HG03280 (cell line): Measurements from ENCODE around the gene AHCTF1.
A peak's percentile ranks its signal among the peaks of the same experiment; 100 is the strongest.
"Not testable (repeated sequence)": the region's sequence is repeated elsewhere in the genome, so short reads cannot be mapped to it uniquely, and the experiment has no call there.

Source experiments
- ATAC-seq: cut with Tn5 transposase; IDR thresholded peaks from one replicate; pipeline ENCODE4 v1.9.1; 2021; ENCODE audit warnings: mild to moderate bottlenecking, moderate library complexity; ENCODE audit not compliant: unreplicated experiment

The AHCTF1 gene

DNA sequence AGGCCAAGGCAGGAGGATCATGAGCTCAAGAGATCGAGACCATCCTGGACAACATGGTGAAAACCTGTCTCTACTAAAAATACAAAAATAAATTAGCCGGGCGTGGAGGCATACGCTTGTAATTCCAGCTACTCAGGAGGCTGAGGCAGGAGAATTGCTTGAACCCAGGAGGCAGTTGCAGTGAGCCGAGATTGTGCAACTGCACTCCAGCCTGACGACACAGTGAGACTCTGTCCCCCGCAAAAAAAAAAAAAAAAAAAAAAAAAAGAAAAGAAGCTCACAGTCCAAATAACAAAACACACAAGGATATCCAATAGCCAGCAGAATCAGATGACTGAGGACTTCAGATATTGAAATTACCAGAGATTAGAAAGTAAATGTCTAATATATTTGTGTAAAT is 11.8 kb downstream of the AHCTF1 start:
- ATAC-seq, result no peak

DNA sequence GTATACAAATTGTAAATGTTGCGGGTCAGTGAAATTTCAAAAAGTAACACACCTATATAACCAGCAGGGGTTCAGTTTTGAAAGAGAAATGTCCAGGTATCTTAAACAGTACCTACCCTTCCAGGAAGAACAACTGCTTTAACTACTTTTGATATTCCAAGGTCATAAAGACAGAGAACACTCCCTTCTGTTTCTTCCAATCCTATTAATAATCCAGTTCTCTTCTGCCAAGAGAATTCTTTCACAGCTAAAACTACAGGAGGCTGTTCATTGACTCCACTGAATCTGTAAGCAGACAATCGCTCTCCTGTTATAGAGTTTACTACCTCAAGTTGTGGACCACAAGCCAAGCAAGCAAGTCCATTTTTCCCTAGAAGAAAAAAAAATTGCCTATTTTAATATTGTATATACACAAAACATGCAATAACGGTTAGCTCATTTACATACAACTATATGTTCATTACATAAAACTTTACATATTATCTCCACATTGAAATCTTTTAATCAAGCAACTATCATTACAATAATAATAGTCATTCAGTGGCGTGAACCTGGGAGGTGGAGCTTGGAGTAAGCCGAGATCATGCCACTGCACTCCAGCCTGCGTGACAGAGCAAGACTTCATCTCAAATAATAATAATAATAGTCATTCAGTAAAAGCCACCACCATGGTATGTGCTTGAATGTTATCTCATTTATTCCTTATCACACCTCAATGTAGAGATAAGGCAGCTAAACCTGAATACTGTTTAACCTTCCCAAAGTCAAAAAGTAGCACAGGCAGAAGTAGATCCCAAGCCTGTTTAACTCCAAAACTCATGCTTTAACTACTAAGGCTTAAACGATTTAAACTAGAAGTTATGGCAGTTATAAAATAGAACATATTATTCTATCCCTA is 15.5 kb downstream of the AHCTF1 start:
- not testable (repeated sequence) for ATAC-seq

DNA sequence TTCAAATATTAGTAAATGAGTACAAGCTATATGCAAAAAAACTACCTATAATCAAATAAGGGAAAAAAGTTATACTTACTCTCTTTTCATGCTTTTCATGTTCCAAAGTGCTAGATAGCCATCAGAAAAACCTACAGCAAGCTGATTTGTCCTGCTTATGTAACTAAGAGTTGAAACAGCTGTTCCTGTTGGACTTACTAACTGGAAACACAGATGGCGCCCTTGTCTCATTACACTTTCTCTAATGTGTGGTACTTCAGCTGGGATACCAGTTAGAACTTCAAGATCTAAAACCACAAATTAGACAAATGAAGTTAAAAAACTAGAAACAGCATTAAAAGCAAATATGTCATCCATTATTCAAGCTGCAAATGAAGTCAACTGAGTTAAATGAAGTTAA is 24.3 kb downstream of the AHCTF1 start:
- peak; percentile 59 for ATAC-seq

DNA sequence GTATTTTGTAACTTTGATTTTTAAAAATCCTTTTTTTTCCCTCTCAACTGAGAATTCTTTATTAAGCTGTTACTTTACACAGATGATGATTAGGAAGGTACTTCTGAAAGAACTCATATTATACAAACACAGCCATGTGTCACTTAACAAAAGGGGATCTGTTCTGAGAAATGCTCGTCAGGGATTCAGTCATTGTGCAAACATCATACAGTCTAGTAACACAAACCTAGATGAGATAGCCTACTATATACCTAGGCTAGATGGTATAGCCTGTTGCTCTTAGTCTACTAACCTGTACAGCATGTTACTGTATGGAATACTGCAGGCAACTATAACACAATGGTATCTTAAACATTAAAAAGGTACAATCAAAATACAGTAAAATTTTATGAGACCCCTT is 24.9 kb downstream of the AHCTF1 start:
- no peak for ATAC-seq

DNA sequence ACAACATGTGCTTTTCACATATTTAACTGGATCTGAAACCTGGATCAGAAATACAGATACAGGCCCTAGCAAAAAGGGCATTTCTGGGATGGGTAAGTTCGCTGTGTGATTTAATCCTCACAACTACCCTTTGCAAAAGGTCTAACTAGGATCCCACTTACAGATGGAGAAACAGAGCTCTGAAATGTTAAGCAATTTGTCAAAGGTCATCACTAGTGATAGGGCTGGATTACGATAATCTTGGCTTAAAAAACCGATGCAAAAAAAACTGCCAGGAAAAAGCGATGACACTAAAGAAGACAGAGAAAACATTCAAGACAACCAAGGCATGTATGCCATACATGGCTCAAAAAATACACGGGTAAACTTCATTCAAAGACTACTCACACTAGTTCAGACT is 29.9 kb downstream of the AHCTF1 start:
- no peak for ATAC-seq

DNA sequence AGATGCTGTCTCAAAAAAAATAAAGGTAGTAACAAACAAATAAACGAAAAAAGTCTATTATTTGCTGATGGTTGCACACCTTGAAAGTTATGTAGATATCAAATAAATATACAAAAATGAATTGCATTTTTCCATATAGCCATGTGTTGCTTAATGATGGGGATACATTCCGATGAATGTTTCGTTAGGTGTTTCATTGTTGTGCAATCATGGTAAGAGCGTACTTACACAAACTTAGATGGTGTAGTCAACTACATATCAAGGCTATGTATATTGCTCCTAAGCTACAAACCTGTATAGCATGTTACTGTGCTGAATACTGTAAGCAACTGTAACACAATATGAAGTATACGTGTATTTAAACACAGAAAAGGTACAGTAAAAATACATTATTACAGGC is 34.4 kb downstream of the AHCTF1 start:
- ATAC-seq, result no peak

DNA sequence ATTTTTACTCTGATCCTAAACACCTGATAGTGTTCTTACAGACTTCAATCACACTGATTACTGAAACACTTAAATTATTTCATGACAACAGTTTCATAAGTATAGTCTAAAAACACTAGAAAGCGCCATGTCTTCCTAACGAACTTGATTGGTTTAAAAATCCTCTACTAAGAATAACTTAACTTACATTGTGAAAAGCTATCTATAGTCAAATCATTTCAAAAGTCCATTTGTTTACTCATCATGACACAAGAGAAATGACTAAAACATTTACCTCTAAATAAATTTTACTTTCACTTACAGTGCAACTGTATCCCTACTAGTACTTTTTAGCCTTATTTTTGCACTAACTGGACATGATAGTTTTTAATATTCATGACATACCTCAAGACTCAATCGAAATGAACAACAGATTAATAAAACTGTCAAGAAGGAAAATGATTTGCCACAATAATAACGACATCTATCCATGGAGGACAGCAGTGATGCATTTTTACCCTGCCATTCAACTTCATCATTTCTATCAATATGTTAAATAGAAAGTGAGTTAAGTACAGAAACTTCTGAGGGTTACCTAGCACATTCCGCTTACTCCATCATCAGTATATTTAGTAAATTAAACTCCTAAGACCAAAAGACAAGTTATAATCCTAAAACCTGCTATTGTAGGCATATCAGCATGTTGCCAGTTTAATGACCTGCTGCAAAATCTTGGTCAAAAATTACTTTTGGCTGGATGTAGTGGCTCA is 38.4 kb downstream of the AHCTF1 start:
- ATAC-seq, result no peak

DNA sequence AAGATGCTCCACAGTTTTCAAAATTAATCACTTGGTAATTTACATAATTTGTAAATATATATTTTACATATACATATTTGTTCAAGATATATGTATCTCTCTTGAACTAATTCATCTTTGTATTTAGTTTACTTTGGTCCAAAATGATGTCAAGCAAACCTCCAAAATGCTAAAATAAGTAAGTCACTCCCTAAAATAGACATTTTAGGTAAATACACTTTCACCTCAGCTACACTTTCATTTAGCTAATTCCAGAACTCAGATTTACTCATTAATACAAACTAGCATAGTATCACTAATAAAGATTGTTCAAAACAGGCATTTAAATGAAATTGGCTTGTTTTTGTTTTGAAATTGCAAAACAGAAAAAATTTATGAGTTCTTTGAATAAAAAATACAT is 40.6 kb downstream of the AHCTF1 start:
- no peak for ATAC-seq

DNA sequence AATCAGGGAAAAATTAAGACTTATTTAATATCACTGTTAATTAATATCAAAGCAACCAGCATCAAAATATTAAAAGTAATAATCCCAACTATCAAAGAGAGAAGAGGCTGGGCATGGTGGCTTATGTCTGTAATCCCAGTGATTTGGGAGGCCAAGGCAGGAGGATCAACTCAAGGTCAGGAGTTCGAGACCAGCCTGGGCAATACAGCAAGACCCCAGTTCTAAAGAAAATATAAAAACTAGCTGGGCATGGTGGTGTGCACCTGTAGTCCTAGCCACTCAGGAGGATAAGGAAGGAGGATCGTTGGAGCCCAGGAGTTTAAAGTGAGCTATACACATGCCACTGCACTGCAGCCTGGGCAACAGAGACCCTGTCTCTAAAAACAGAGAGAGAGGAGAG is 43.2 kb downstream of the AHCTF1 start:
- no peak for ATAC-seq

DNA sequence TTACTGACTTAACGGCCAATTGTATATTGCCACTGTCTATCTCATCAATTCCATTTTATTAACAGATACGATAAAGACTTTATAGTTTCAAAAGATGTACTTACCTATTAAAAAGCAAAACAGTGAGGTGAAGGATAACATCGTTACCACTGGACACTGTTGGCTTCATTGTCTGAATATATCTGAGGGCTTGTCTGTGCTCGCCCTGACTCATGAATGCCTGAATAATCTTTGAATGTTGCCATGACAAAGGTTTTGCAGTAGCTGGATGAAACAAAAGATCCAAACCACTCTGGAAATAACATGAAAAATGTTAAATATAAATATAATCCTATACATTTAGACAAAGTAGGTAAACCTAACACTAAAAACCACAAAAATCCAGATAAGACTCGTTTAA is 46.4 kb downstream of the AHCTF1 start:
- not testable (repeated sequence) for ATAC-seq

DNA sequence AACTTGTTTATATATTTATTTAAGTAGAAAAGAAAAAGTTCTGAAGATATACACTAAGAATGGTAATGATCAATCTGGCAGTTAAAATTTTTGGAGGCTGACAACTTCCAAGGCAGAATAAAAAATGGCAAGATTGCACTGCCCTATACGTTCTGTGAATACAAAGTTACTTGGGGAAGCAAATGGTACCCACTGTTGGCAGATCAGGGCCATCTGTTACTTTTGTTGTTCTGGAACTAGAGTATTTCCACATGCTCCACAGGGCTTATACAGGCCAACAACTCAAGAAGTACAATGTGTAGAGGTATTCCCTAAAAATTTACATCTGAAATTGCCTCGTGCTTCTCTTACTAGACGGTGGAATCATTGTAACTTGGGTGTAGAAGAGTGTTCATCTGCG is 53.2 kb downstream of the AHCTF1 start:
- ATAC-seq, result no peak

DNA sequence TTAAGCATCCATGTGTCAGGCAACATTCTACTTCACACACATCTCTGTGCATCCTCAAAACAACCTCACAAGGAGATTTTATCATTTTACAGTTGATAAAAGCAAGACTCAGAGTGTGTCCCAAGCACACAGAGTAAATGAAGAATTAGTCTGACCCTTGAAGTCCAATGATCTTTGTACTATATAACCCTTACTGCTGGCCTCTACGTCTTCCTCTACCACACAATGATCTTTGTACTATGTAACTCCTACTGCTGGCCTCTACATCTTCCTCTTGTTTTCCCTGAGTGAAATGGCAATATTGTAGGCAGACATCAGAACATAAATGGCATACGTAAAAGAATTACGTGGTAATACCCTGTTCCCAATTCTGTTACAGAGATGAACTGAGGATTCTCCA is 55.3 kb downstream of the AHCTF1 start:
- ATAC-seq, result no peak

DNA sequence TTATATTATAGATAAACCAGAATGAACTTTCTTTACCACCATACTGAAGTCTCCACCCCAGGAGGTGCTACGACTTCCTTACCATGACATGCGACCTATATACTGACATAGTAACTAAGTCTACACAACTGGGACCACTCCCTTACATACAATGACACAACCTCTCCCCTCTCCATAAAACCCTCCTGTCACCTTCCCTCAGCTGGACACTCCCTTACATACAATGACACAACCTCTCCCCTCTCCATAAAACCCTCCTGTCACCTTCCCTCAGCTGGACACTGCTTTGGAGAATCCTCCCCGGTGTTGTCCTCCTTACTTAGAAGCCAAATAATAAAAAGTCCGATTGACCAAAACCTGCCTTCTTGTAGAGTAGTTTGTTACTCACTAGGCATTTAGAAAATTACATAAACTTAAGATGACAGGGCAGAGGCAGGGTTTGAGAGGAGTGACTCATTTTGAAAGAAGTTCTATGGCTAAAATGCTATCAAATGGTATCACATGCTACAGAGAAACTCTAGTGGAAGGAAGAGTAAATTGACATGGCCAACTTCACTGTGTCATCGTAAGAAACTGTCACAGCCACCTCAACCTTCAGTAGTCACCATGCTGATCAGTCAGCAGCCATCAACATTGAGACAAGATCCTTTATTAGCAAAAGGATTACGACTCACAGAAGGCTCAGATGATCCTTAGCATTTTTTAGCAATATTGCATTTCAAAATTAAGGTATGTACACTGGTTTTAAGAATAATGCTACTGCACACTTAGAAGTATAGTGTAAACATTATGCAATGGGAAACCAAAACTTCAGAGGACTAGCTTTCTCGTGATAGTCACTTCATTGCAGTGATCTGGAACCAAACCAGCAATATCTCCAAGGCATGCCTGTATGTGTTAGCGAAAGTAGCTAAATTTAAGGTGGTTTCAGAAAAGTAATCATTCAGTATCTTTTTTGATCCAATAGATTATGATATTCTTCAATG is 56.4 kb downstream of the AHCTF1 start:
- ATAC-seq, result peak; percentile 56

DNA sequence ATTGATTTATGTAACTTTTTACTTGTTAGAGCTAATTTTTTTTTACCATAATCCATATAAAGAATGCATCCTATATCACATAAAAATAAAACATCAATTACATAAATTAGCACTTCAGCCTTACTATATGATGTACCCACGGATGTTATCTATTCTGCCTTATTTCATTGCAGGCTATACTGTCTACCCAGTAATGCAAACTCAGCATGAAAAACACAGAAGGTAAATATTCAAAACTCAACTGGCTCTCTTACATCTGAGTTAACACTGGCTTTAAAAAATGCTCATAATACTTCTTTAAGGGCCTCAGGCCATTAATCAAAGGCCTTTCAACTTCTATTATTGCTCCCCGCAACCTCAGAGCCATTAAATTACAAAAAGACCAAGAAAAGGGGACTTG is 65.8 kb downstream of the AHCTF1 start:
- ATAC-seq, result no peak

DNA sequence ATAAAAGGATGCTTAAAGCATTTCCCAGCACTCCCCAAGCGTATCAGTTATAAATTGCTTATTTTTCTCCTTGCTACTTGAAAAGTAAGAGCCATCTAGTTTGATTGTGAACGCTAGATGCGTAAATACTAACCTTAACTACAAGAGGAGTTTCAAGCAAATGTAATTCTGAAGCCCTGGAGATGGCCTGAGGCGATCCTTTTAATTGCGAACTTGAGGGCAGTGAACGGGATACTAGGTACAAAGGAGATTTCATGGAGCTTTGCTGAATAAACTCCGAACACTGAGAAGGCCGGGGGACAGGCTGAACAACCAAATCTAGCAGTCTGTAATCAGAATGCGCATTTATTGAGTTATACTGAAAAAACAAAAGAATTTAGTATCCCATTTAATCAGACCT is 68.0 kb downstream of the AHCTF1 start:
- ATAC-seq, result not testable (repeated sequence)

DNA sequence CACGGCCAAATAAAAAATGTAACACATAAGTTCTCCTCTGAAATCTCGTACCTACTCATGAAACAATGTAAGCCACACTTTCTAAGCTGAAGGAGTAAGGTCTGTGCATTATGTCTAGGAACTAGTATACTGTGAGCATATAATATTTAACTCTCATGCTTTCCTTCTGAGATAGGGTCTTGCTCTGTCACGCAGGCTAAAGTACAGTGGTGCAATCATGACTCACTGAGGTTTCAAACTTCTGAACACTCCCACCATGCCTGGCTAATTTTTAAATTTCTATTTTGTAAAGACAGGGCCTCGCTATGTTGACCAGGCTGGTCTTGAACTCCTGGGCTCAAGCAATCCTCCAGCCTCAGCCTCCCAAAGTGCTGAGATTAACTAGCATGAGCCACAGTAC is 71.3 kb downstream of the AHCTF1 start:
- ATAC-seq, result no peak

DNA sequence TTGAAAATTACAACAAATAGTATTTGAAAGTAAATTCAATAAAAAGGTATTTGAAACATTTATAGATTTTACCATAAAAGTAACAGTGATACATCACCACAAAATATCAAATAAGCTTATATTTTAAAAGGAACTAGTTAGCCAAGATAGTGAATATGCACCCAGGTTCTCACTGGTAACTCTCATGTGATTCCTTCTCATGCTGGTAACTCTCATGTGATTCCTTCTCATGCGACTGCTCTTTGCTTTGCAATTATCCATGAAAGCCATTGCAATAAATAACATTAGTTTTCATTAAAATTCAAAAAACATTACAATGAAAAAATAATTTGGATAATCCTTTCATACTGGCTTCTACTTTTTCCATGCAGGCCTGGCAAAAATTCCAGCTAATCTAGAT is 75.4 kb downstream of the AHCTF1 start:
- no peak for ATAC-seq

DNA sequence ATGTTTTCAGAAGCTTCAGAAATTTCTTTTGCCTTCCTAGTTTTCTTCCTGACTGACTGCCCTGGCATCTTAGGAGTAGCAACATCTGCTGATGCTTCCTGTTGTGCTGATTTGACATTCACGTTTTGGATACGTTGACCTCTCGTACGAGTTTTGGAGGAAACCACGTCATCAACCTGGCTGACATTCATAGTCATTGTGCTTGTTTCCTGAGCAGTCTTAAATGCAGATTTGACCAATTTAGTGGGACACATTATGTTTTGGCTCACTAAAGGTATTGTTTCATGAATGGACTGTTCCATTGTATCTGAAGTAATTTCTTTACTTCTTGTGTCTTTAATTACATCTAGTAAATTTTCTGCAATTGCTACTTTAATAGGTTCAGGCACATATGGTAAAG is 81.1 kb downstream of the AHCTF1 start:
- ATAC-seq, result not testable (repeated sequence)

DNA sequence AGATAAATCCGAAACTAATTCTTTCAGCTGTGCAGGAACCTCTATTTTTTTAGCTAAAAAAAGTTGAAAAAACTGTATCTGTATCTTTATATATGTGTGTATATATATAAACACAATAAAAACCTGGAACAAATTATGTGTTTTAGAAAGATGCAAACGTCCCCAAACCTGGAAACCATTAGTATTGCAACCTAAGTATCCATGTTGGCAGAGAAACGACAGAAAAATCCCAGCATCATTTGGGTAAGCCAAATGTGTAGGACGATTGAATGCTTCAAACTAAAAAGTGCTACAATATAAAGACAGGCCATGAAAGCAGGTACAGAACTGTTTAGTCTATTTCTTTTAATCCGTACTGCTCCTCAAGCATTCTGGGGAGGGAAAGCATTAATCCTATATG is 87.9 kb downstream of the AHCTF1 start:
- ATAC-seq, result no peak

DNA sequence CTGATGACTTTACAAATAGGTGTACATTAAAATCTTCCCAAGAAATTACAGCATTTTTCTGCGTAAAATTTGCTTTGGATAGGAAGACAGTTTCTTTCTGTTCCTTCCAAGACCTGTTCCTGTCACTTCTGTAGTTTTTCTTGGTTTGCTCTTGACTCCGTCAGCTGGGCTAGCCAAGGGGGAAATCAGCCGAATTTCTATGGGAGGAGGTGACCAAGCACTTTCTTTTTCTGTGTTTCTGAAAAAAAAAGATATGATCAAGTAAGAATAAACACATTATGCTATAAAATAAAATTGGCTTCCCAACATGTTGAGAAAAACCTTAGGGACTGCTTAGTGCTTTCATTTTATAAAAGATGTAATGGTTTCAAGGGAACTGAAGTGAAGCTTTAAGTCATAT is 91.0 kb downstream of the AHCTF1 start:
- ATAC-seq, result not testable (repeated sequence)

DNA sequence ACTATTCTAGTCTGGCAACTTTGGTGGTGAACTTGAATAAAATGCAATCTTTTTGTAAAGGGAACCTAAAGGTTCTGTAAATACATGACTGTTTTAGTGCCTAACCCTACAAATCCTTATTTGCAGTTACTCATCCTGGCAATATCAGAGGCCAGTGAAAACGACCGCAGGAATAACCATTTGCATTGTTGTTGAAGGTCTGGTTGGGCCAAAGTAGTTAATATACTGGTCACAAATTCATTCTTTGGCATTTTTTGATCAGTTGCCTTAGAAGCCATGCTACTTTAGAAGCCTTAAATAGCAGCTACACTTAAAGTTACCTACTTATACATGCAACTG is 93.7 kb downstream of the AHCTF1 start:
- ATAC-seq, result no peak
